ENCODE measurements around the gene SAMHD1. TPM values are rescaled to one million over a fixed set of nuclear protein-coding genes. Genes with fewer than 3 reads are reported as not detected.

The SAMHD1 gene
- total and polyA plus RNA-seq, 2 of the 13 experiments (the other 11 are each of a cell fraction or from before 2014, with no cell fraction given) = 16.9 to 43.5 TPM

- TF ChIP-seq, protein P1, sequence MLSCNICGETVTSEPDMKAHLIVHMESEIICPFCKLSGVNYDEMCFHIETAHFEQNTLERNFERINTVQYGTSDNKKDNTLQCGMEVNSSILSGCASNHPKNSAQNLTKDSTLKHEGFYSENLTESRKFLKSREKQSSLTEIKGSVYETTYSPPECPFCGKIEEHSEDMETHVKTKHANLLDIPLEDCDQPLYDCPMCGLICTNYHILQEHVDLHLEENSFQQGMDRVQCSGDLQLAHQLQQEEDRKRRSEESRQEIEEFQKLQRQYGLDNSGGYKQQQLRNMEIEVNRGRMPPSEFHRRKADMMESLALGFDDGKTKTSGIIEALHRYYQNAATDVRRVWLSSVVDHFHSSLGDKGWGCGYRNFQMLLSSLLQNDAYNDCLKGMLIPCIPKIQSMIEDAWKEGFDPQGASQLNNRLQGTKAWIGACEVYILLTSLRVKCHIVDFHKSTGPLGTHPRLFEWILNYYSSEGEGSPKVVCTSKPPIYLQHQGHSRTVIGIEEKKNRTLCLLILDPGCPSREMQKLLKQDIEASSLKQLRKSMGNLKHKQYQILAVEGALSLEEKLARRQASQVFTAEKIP (CRISPR knock-in tag; IDR thresholded peaks at IDR 0.05; ENCODE audit: borderline replicate concordance) = no peak
- TF ChIP-seq TBL1XR1 (IDR thresholded peaks at IDR 0.05; ENCODE audit: borderline replicate concordance, low read length, partially characterized antibody) (no peak), GTF3A (CRISPR knock-in tag; conservative IDR thresholded peaks at IDR 0.05) (no peak), CC2D1A (CRISPR knock-in tag; IDR thresholded peaks at IDR 0.05) (no peak), ZNF280D (CRISPR knock-in tag; IDR thresholded peaks at IDR 0.05) (peak; percentile 67; the same call in 1 of the 2 replicates), ZNF383 (CRISPR knock-in tag; IDR thresholded peaks at IDR 0.05; ENCODE audit: borderline replicate concordance) (no peak), ZNF296 (CRISPR knock-in tag; conservative IDR thresholded peaks at IDR 0.05) (no peak), HNRNPUL1 (IDR thresholded peaks at IDR 0.05; ENCODE audit: low read depth, low read length) (no peak), ZNF326 (CRISPR knock-in tag; IDR thresholded peaks at IDR 0.05; ENCODE audit: borderline replicate concordance) (no peak), DNMT3B (CRISPR knock-in tag; conservative IDR thresholded peaks at IDR 0.05) (no peak), PREB (CRISPR knock-in tag; IDR thresholded peaks at IDR 0.05) (no peak), PLRG1 (conservative IDR thresholded peaks at IDR 0.05) (no peak), SIX1 (CRISPR knock-in tag; IDR thresholded peaks at IDR 0.05; ENCODE audit: borderline replicate concordance) (peak; percentile 41; the same call in 1 of the 2 replicates), KDM5A (IDR thresholded peaks at IDR 0.05; ENCODE audit: borderline replicate concordance, low read length) (no peak), MAF1 (CRISPR knock-in tag; IDR thresholded peaks at IDR 0.05; ENCODE audit: borderline replicate concordance) (no peak), FOXK2 (IDR thresholded peaks at IDR 0.05) (no peak)
- TF ChIP-seq, protein P2, sequence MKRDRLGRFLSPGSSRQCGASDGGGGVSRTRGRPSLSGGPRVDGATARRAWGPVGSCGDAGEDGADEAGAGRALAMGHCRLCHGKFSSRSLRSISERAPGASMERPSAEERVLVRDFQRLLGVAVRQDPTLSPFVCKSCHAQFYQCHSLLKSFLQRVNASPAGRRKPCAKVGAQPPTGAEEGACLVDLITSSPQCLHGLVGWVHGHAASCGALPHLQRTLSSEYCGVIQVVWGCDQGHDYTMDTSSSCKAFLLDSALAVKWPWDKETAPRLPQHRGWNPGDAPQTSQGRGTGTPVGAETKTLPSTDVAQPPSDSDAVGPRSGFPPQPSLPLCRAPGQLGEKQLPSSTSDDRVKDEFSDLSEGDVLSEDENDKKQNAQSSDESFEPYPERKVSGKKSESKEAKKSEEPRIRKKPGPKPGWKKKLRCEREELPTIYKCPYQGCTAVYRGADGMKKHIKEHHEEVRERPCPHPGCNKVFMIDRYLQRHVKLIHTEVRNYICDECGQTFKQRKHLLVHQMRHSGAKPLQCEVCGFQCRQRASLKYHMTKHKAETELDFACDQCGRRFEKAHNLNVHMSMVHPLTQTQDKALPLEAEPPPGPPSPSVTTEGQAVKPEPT (CRISPR knock-in tag; IDR thresholded peaks at IDR 0.05; ENCODE audit: low read depth) = peak; percentile 73; the same call in 1 of the 2 replicates
- TF ChIP-seq, protein P3, sequence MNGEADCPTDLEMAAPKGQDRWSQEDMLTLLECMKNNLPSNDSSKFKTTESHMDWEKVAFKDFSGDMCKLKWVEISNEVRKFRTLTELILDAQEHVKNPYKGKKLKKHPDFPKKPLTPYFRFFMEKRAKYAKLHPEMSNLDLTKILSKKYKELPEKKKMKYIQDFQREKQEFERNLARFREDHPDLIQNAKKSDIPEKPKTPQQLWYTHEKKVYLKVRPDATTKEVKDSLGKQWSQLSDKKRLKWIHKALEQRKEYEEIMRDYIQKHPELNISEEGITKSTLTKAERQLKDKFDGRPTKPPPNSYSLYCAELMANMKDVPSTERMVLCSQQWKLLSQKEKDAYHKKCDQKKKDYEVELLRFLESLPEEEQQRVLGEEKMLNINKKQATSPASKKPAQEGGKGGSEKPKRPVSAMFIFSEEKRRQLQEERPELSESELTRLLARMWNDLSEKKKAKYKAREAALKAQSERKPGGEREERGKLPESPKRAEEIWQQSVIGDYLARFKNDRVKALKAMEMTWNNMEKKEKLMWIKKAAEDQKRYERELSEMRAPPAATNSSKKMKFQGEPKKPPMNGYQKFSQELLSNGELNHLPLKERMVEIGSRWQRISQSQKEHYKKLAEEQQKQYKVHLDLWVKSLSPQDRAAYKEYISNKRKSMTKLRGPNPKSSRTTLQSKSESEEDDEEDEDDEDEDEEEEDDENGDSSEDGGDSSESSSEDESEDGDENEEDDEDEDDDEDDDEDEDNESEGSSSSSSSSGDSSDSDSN (CRISPR knock-in tag; IDR thresholded peaks at IDR 0.05) = peak; percentile 74
Measured at GRCh38 chr20:36871640-36872570, 79.6 kb downstream of the SAMHD1 start (continued).
